T-helper 1 cell treated with Interleukin-12 subunit alpha and Interleukin-12 subunit beta and Interleukin-4 antibody, amounts not matched to agents 30 ng/mL and 1 ng/mL, for 36 hours (primary cell): ENCODE results near the gene CCDC192. TPM values are rescaled to one million over a fixed set of nuclear protein-coding genes. Genes with fewer than 3 reads are reported as not detected.
"Not testable (repeated sequence)": the region's sequence is repeated elsewhere in the genome, so short reads cannot be mapped to it uniquely, and the experiment has no call there.

Source experiments
- intact Hi-C: fragments of 100-400 bp; cut with micrococcal nuclease; formaldehyde crosslinking; loops from one replicate; pipeline ENCODE4 v1.15.1; 2024
- total RNA-seq: library from RNA; stranded (reverse); gene quantifications from 2 replicates; pipeline ENCODE4 v1.2.3, GENCODE V29; 2022

CCDC192 gene
- total RNA-seq, 1 donor from 2014 or later, result not detected

- intact Hi-C loops, result no loop called here
Observed at GRCh38 chr5:127697894-127698600, 5.1 kb upstream of the CCDC192 start.

GRCh38 chr5:127699416-127699815 lies 3.8 kb upstream of the CCDC192 start:
- intact Hi-C loops, result no loop called here

GRCh38 chr5:127700237-127700766 lies 2.9 kb upstream of the CCDC192 start:
- intact Hi-C loops, result no loop called here

GRCh38 chr5:127702434-127702833 lies 757 bp upstream of the CCDC192 start:
- intact Hi-C loops, result no loop called here

- intact Hi-C loops, result no loop called here
Observed at GRCh38 chr5:127705120-127705892, 2.1 kb downstream of the CCDC192 start.

GRCh38 chr5:127706691-127707090 lies 3.5 kb downstream of the CCDC192 start:
- intact Hi-C loops, result no loop called here

GRCh38 chr5:127707209-127707608 lies 4.0 kb downstream of the CCDC192 start:
- intact Hi-C loops, result no loop called here

- intact Hi-C loops, result not testable (repeated sequence)
Observed at GRCh38 chr5:127713083-127713482, 9.9 kb downstream of the CCDC192 start.

GRCh38 chr5:127718181-127718580 lies 15.0 kb downstream of the CCDC192 start:
- intact Hi-C loops, result no loop called here

- intact Hi-C loops, result loop anchor here (5.0 kb wide), 1 partner anchor 829 kb away; no protein-coding TSS in a partner anchor
Observed at GRCh38 chr5:127723571-127723970, 20.4 kb downstream of the CCDC192 start.

- intact Hi-C loops, result no loop called here
Observed at GRCh38 chr5:127725673-127726072, 22.5 kb downstream of the CCDC192 start.

GRCh38 chr5:127732963-127733362 lies 29.8 kb downstream of the CCDC192 start:
- intact Hi-C loops, result no loop called here

GRCh38 chr5:127739348-127739747 lies 36.2 kb downstream of the CCDC192 start:
- intact Hi-C loops, result not testable (repeated sequence)

- intact Hi-C loops, result no loop called here
Observed at GRCh38 chr5:127739807-127740384, 36.7 kb downstream of the CCDC192 start.

GRCh38 chr5:127741412-127741811 lies 38.2 kb downstream of the CCDC192 start:
- intact Hi-C loops, result no loop called here

GRCh38 chr5:127744241-127744640 lies 41.0 kb downstream of the CCDC192 start:
- intact Hi-C loops, result no loop called here

GRCh38 chr5:127746756-127747155 lies 43.6 kb downstream of the CCDC192 start:
- intact Hi-C loops, result loop anchor here (1.0 to 2.0 kb wide), 2 partner anchors 336 to 455 kb away; partner anchors contain the start of gene SLC12A2

- intact Hi-C loops, result not testable (repeated sequence)
Observed at GRCh38 chr5:127752503-127753265, 49.5 kb downstream of the CCDC192 start.

- intact Hi-C loops, result no loop called here
Observed at GRCh38 chr5:127754259-127754658, 51.1 kb downstream of the CCDC192 start.

- intact Hi-C loops, result loop anchor here (5.0 kb wide), 1 partner anchor 123 kb away; no protein-coding TSS in a partner anchor
Observed at GRCh38 chr5:127754706-127755105, 51.5 kb downstream of the CCDC192 start.

- intact Hi-C loops, result loop anchor here (1.0 to 5.0 kb wide), 5 partner anchors 120 to 444 kb away; no protein-coding TSS in a partner anchor
Observed at GRCh38 chr5:127757576-127757975, 54.4 kb downstream of the CCDC192 start.
